Stromal cell of bone marrow (primary cell): Measurements from ENCODE around the gene SORCS2.

Experiments used
- DNase-seq: peaks from one replicate; pipeline ENCODE4 v3.0.0-alpha.2; 2012; ENCODE audit warnings: low read depth

SORCS2 gene

GRCh38 chr4:7614350-7614949 lies 422.1 kb downstream of the SORCS2 start:
- no peak for DNase-seq

GRCh38 chr4:7616193-7616592 lies 423.9 kb downstream of the SORCS2 start:
- no peak for DNase-seq

GRCh38 chr4:7618361-7618760 lies 426.0 kb downstream of the SORCS2 start:
- no peak for DNase-seq

GRCh38 chr4:7620086-7620813 lies 427.9 kb downstream of the SORCS2 start:
- no peak for DNase-seq

GRCh38 chr4:7620814-7621176 lies 428.5 kb downstream of the SORCS2 start:
- DNase-seq, result no peak

- DNase-seq, result no peak
Observed at GRCh38 chr4:7621252-7622035, 429.1 kb downstream of the SORCS2 start.

- DNase-seq, result no peak
Observed at GRCh38 chr4:7622371-7622770, 430.0 kb downstream of the SORCS2 start.

- no peak for DNase-seq
Observed at GRCh38 chr4:7623468-7623867, 431.1 kb downstream of the SORCS2 start.

- no peak for DNase-seq
Observed at GRCh38 chr4:7624396-7624980, 432.1 kb downstream of the SORCS2 start.

GRCh38 chr4:7625071-7625470 lies 432.7 kb downstream of the SORCS2 start:
- DNase-seq, result peak; percentile 58

GRCh38 chr4:7626531-7626930 lies 434.2 kb downstream of the SORCS2 start:
- no peak for DNase-seq

- no peak for DNase-seq
Observed at GRCh38 chr4:7627251-7628250, 435.2 kb downstream of the SORCS2 start.

- DNase-seq, result no peak
Observed at GRCh38 chr4:7628432-7628831, 436.1 kb downstream of the SORCS2 start.

- no peak for DNase-seq
Observed at GRCh38 chr4:7629501-7630254, 437.3 kb downstream of the SORCS2 start.

- peak; percentile 86 for DNase-seq
Observed at GRCh38 chr4:7630568-7631287, 438.4 kb downstream of the SORCS2 start.

- DNase-seq, result no peak
Observed at GRCh38 chr4:7631288-7632014, 439.1 kb downstream of the SORCS2 start.

- DNase-seq, result no peak
Observed at GRCh38 chr4:7632341-7632740, 440.0 kb downstream of the SORCS2 start.

- DNase-seq, result no peak
Observed at GRCh38 chr4:7632971-7633370, 440.6 kb downstream of the SORCS2 start.

GRCh38 chr4:7634661-7635251 lies 442.4 kb downstream of the SORCS2 start:
- no peak for DNase-seq
